SU-DHL-6 (cell line): Measurements from ENCODE around the gene CACNA2D1.

Experiments
- H2AFZ ChIP-seq: fragments of 200-600 bp; sonication (generic); 2 replicates; pipeline ENCODE4 v1.6.1; 2014; ENCODE audit warnings: low read depth, mild to moderate bottlenecking, moderate library complexity, mixed read lengths, antibody characterized with exemption, low read length; ENCODE audit not compliant: severe bottlenecking
- H3F3A ChIP-seq: fragments of 200-600 bp; shearing (Covaris generic); 2 replicates; pipeline ENCODE4 v1.6.0; 2016; ENCODE audit warnings: antibody characterized with exemption, mild to moderate bottlenecking; ENCODE audit not compliant: insufficient read depth
- H3K27ac ChIP-seq: fragments of 200-600 bp; sonication (generic); 2 replicates; pipeline ENCODE4 v1.5.1; 2016; ENCODE audit warnings: low read depth, mild to moderate bottlenecking, low read length, moderate library complexity, mixed read lengths
- H3K27me3 ChIP-seq: fragments of 200-600 bp; sonication (generic), shearing (Covaris generic); 2 replicates; pipeline ENCODE4 v1.6.0; 2014; ENCODE audit warnings: mild to moderate bottlenecking, low read length
- H3K36me3 ChIP-seq: fragments of 200-600 bp; sonication (generic); 2 replicates; pipeline ENCODE4 v1.6.1; 2014; ENCODE audit warnings: mild to moderate bottlenecking, low read length, mixed read lengths
- H3K4me2 ChIP-seq: fragments of 300-600, 200-600 bp; shearing (Covaris generic), sonication (generic); 2 replicates; pipeline ENCODE4 v1.6.0; 2014; ENCODE audit warnings: low read length, low read depth, mild to moderate bottlenecking; ENCODE audit not compliant: poor library complexity, severe bottlenecking
- H3K4me3 ChIP-seq: fragments of 200-600 bp; sonication (generic); 2 replicates; pipeline ENCODE4 v1.5.1; 2014; ENCODE audit warnings: antibody characterized with exemption, low read length, mild to moderate bottlenecking, mixed read lengths; ENCODE audit not compliant: insufficient read depth, poor library complexity, severe bottlenecking
- H3K79me2 ChIP-seq: fragments of 200-600 bp; sonication (generic); 2 replicates; pipeline ENCODE4 v1.6.1; 2014; ENCODE audit warnings: mild to moderate bottlenecking, low read length, moderate library complexity; ENCODE audit not compliant: insufficient read depth
- H3K9ac ChIP-seq: fragments of 200-600 bp; sonication (generic); 2 replicates; pipeline ENCODE4 v1.7.0; 2014; ENCODE audit warnings: mild to moderate bottlenecking, low read length
- H3K9me2 ChIP-seq: fragments of 200-600 bp; sonication (generic); replicated peaks from 2 replicates; pipeline ENCODE4 v1.6.1; 2014; ENCODE audit warnings: low read length; ENCODE audit not compliant: insufficient read depth
- H3K9me3 ChIP-seq: fragments of 200-600 bp; sonication (generic); 2 replicates; pipeline ENCODE4 v1.6.1; 2014; ENCODE audit warnings: low read length, mixed read lengths; ENCODE audit not compliant: insufficient read depth
- H4K20me1 ChIP-seq: fragments of 200-600 bp; sonication (generic); 2 replicates; pipeline ENCODE4 v1.6.1; 2014; ENCODE audit warnings: low read depth, mild to moderate bottlenecking, antibody characterized with exemption, low read length, moderate library complexity, mixed read lengths
- EZH2phosphoT487 ChIP-seq: fragments of 200-600 bp; sonication (generic), shearing (Covaris generic); conservative IDR thresholded peaks from 2 replicates; pipeline ENCODE4 v1.6.1; 2018; ENCODE audit warnings: mild to moderate bottlenecking, antibody characterized with exemption, low read length, moderate library complexity, mixed read lengths
- TF ChIP-seq, protein P1 (sequence below): fragments of 200-600 bp; sonication (generic); IDR thresholded peaks from one replicate; pipeline ENCODE4 v1.5.1; 2017; ENCODE audit warnings: antibody characterized with exemption, mild to moderate bottlenecking, low read length, moderate library complexity; ENCODE audit not compliant: insufficient read depth, poor library complexity, severe bottlenecking

Gene CACNA2D1

DNA sequence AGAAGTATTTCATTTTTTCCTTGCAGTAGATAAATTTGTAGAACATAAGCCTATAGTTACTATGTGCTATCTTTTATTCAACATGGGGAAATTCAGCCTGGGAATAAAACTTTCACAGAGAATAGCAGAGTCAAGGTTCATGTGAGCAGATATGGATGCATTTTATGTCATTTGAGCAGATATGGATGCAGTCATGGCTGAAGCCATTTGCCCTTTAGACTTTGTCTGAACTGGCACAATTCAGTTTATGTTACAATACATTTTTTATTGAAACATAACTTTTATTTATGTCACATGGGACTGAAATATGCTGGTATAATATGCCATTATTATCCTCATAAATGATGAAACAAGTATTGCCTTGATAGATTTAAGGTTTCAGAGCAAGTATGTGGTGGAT, 231.1 kb downstream of the CACNA2D1 start:
- Histone ChIP-seq H3K4me2 (no peak overlapping the region), H3K9me3 (no peaks in the 10 kb centered on the region), H3K9ac (no peak overlapping the region), H3K9me2 (no peaks in the 10 kb centered on the region; the same call in 1 of the 2 replicates), H3F3A (no peaks in the 10 kb centered on the region), H2AFZ (no peak overlapping the region), H4K20me1 (no peaks in the 10 kb centered on the region), H3K27ac (no peak overlapping the region), H3K4me3 (no peak overlapping the region), H3K36me3 (no peaks in the 10 kb centered on the region), H3K27me3 (no peaks in the 10 kb centered on the region), H3K79me2 (no peaks in the 10 kb centered on the region)
- TF ChIP-seq EZH2phosphoT487: no peak
- TF ChIP-seq, protein P1, sequence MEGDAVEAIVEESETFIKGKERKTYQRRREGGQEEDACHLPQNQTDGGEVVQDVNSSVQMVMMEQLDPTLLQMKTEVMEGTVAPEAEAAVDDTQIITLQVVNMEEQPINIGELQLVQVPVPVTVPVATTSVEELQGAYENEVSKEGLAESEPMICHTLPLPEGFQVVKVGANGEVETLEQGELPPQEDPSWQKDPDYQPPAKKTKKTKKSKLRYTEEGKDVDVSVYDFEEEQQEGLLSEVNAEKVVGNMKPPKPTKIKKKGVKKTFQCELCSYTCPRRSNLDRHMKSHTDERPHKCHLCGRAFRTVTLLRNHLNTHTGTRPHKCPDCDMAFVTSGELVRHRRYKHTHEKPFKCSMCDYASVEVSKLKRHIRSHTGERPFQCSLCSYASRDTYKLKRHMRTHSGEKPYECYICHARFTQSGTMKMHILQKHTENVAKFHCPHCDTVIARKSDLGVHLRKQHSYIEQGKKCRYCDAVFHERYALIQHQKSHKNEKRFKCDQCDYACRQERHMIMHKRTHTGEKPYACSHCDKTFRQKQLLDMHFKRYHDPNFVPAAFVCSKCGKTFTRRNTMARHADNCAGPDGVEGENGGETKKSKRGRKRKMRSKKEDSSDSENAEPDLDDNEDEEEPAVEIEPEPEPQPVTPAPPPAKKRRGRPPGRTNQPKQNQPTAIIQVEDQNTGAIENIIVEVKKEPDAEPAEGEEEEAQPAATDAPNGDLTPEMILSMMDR: no peak

DNA sequence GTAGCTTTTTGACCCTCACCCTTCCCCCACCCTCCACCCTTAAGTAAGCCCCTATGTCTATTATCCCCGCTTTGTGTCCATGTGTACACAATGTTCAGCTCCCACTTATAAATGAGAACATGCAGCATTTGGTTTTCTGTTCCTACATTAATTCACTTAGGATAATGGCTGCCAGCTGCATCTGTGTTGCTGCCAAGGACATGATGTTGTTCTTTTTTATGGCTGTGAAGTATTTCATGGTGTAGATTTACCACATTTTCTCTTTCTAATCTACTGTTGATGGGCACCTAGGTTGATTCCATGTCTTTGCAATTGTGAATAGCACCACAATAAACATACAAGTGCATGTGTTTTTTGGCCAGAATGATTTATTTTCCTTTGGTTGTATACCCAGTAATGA, 232.2 kb downstream of the CACNA2D1 start:
- Histone ChIP-seq H3K27me3 (no peaks in the 10 kb centered on the region), H2AFZ (no peak overlapping the region), H3F3A (no peaks in the 10 kb centered on the region), H3K27ac (no peak overlapping the region), H3K9ac (no peak overlapping the region), H3K79me2 (no peaks in the 10 kb centered on the region), H3K4me2 (no peak overlapping the region), H3K36me3 (no peaks in the 10 kb centered on the region), H3K9me3 (no peaks in the 10 kb centered on the region), H3K9me2 (no peaks in the 10 kb centered on the region; the same call in 1 of the 2 replicates), H3K4me3 (no peak overlapping the region), H4K20me1 (no peaks in the 10 kb centered on the region)
- no peak for TF ChIP-seq EZH2phosphoT487

DNA sequence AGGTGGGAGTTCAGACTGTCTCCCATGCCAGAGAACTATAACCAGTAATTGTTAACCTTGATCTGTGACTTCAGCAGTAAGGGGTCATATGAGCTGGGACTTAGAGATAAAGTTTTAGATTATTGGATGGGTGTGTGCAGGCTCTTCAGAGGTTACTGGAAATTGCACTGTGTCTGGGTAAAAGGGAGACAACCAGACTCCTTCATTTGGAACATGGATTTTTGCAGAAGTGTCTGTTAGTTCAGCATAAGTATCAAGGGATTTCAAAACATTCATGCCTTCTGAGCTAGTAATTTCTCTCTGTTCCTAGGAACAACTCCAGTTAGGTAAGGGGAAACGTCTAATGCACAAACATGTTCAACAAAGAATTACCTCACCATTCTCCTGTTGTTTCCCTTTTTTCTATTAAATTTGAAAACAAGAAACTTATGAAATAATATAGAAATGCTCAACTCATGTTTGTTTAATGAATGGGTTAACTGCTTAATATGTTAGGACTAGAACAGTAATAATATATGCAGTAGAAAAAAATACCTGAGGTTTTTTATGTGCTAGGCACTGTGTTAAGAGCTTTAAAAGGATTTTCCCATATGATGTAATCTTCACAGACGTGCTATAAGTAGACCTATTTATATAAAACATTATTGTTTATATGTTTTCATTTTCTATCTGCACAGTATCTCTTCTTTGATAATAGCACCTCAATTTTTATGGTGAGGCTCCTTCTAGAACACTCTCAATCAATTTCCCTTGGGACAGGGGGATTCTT, 233.0 kb downstream of the CACNA2D1 start:
- H3K27ac ChIP-seq: no peak overlapping the region
- no peaks in the 10 kb centered on the region for H3K9me2 ChIP-seq
- TF ChIP-seq EZH2phosphoT487: no peak
- TF ChIP-seq, protein P1: no peak
- H3K9ac ChIP-seq: no peak overlapping the region
- H3K79me2 ChIP-seq: no peaks in the 10 kb centered on the region
- no peak overlapping the region for H3K4me2 ChIP-seq
- no peak overlapping the region for H2AFZ ChIP-seq
- no peak overlapping the region for H3K4me3 ChIP-seq
- H3K9me3 ChIP-seq: no peaks in the 10 kb centered on the region
- H3F3A ChIP-seq: no peaks in the 10 kb centered on the region
- H4K20me1 ChIP-seq: no peaks in the 10 kb centered on the region
- H3K27me3 ChIP-seq: no peaks in the 10 kb centered on the region
- no peaks in the 10 kb centered on the region for H3K36me3 ChIP-seq

DNA sequence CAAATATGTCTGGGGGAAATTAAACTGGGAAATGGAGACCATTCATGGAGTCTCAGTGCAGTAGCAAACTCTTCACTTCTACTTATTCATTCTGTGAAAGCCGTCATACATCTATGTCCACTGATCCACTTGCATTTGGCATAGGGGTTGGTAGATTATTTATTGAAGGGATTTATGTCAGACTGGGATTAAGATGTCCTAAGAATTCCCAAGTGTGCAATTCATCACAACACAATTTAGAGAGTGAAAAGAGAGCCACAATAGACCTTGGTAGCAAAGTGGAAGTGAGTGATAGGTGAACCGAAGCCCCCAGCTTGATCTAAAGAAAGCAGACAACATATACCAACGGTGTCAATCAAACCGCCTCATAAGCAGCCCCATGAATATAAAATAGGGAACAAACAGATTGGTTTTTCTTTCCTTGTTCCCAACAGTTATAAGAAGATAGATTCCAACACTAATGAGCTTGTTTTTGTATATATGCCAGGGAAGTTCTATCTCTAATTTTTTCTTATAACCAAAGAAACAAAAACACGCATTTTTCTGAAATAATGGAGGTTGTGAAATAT, 234.3 kb downstream of the CACNA2D1 start:
- H3K9me3 ChIP-seq: no peaks in the 10 kb centered on the region
- H4K20me1 ChIP-seq: no peaks in the 10 kb centered on the region
- H3K4me3 ChIP-seq: no peak overlapping the region
- no peaks in the 10 kb centered on the region for H3F3A ChIP-seq
- H3K9me2 ChIP-seq: no peaks in the 10 kb centered on the region
- H3K4me2 ChIP-seq: no peak overlapping the region
- H3K27ac ChIP-seq: no peak overlapping the region
- no peaks in the 10 kb centered on the region for H3K36me3 ChIP-seq
- H3K79me2 ChIP-seq: no peaks in the 10 kb centered on the region
- H2AFZ ChIP-seq: no peak overlapping the region
- TF ChIP-seq EZH2phosphoT487: no peak
- TF ChIP-seq, protein P1: no peak
- no peaks in the 10 kb centered on the region for H3K27me3 ChIP-seq
- no peak overlapping the region for H3K9ac ChIP-seq
